Ovary (tissue), 9 donors: ENCODE results near the gene CXCR5. TPM values are rescaled to one million over a fixed set of nuclear protein-coding genes. Genes with fewer than 3 reads are reported as not detected.

Experiments
- DNase-seq, 5 donors: peaks; one replicate each; pipeline ENCODE4 v3.0.0-alpha.2; 2019 to 2020
- H3K27ac ChIP-seq, 2 donors: fragments of 200-600 bp; one replicate each; pipeline versions ENCODE4 v1.5.1 to v1.8.0; 2019 to 2022
- H3K27me3 ChIP-seq: fragments of 200-600 bp; one replicate; pipeline ENCODE4 v1.8.0; 2022
- H3K36me3 ChIP-seq: fragments of 200-600 bp; sonication (generic); one replicate; pipeline ENCODE4 v1.5.1; 2019
- H3K4me1 ChIP-seq: one replicate; pipeline ENCODE4 v1.8.1; 2013; ENCODE audit warnings: mild to moderate bottlenecking, moderate library complexity; ENCODE audit not compliant: insufficient read depth
- H3K4me3 ChIP-seq: fragments of 200-600 bp; sonication (generic); one replicate; pipeline ENCODE4 v1.5.1; 2017
- H3K9me3 ChIP-seq, 2 donors: fragments of 200-600 bp in 1 of 2; sonication (generic) in 1 of 2; one replicate each; pipeline versions ENCODE4 v1.5.1 to v1.8.1; 2013 to 2019; ENCODE audit warnings: mild to moderate bottlenecking in 1 of 2, moderate library complexity in 1 of 2
- EP300 ChIP-seq: sonication (generic); formaldehyde crosslinking; IDR thresholded peaks from one replicate; pipeline ENCODE4 v1.6.1; 2017; ENCODE audit warnings: antibody characterized with exemption
- POLR2A ChIP-seq: fragments of 450-650 bp; IDR thresholded peaks from one replicate; pipeline ENCODE4 v1.6.1; 2017; ENCODE audit warnings: antibody characterized with exemption, mild to moderate bottlenecking, moderate library complexity
- WGBS, 3 donors: extraction: QIAGEN DNeasy Blood & Tissue Kit in 1 of 3; methylation state at CpG; one replicate each; pipeline versions ENCODE4 v1.1.5 to v1.1.7; 2013 to 2017; 5-methylcytosine and 5-hydroxymethylcytosine counted together
- intact Hi-C, 4 donors: fragments of 100-400 bp; cut with DNase I; formaldehyde crosslinking; loops; one replicate each; pipeline versions ENCODE4 v1.11.0 to v1.15.1; 2022 to 2023
- polyA plus RNA-seq, 2 donors: library from polyadenylated mRNA; stranded (reverse); fragments of 200-250 nt in 1 of 2; fragments of 350-450 nt in 1 of 2; fragmentation: Illumina TruSeq in 1 of 2; extraction: RNeasy Lipid Tissue Mini Kit (QIAGEN cat#74804) in 1 of 2; gene quantifications; one replicate each; pipeline ENCODE4 v1.2.3, GENCODE V29; 2013 to 2014
- total RNA-seq, 7 donors: library from RNA; depleted of rRNA in 2 of 7; stranded (reverse); fragments of >200 nt in 2 of 7; fragmentation: NEBNext Ultra II Directional in 3 of 7; extraction: Animal tissue kit (Norgen Biotek cat#: 25700) in 3 of 7; gene quantifications; one replicate each; pipeline versions ENCODE4 v1.1.0 to v1.2.4, GENCODE V29; 2016 to 2023
- TF ChIP-seq, protein P1 (sequence below), 3 donors: fragments of 450-650 bp in 2 of 3; fragments of 200-600 bp in 1 of 3; IDR thresholded peaks; one replicate each; pipeline versions ENCODE4 v1.5.1 to v1.8.0; 2016 to 2022; ENCODE audit warnings: antibody characterized with exemption in 3 of 3, mild to moderate bottlenecking in 1 of 3
- donor health status: DM: no; HTN: no; CAD: no; lungs with moderate emphysema.
- donor health status: DM: no; HTN: no; CAD: no.
- donor health status: Bipolar disorder and iron deficiency.
- donor health status: DM: yes; HTN: yes; CAD: no.
- donor health status: DM: no; HTN: no; CAD: no.
- donor health status: DM: yes; HTN: yes; CAD: no.

Gene CXCR5
- total and polyA plus RNA-seq, 9 donors, result 0.05 to 0.17 TPM; not detected in 7

DNA sequence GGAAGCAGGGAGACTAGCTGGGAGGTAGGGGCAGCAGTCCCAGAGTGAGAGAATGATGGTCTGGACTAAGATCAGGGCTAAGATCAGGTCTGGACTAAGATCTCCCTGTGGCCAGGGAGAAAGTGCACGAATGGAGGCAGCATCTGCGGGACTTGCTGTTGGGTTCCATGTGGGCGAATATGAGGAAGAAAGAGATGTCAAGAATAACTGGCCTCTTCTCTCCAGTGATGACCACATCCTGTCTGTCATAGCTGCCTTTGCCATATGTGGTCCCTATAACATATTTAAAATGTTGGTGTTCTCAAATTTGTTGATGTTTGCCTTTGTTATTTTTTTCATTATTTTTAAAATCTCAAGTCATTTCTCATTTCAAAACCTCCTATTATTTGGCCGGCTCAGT lies 27.4 kb upstream of the CXCR5 start:
- Histone ChIP-seq H3K27ac (no peak overlapping the region), H3K4me3 (no peak overlapping the region), H3K9me3 (no peaks in the 10 kb centered on the region), H3K36me3 (no peaks in the 10 kb centered on the region), H3K4me1 (no peaks in the 10 kb centered on the region), H3K27me3 (no peaks in the 10 kb centered on the region)
- 77 to 91% (median 84%) methylated on average over 4 of the region's 4 CpGs for WGBS, 3 donors
- intact Hi-C loops, result loop anchor here in 1 of 4 donors (10.0 kb wide), 1 partner anchor 52 kb away; no protein-coding TSS in a partner anchor
- TF ChIP-seq EP300 (no peak), POLR2A (no peak)
- TF ChIP-seq, protein P1, sequence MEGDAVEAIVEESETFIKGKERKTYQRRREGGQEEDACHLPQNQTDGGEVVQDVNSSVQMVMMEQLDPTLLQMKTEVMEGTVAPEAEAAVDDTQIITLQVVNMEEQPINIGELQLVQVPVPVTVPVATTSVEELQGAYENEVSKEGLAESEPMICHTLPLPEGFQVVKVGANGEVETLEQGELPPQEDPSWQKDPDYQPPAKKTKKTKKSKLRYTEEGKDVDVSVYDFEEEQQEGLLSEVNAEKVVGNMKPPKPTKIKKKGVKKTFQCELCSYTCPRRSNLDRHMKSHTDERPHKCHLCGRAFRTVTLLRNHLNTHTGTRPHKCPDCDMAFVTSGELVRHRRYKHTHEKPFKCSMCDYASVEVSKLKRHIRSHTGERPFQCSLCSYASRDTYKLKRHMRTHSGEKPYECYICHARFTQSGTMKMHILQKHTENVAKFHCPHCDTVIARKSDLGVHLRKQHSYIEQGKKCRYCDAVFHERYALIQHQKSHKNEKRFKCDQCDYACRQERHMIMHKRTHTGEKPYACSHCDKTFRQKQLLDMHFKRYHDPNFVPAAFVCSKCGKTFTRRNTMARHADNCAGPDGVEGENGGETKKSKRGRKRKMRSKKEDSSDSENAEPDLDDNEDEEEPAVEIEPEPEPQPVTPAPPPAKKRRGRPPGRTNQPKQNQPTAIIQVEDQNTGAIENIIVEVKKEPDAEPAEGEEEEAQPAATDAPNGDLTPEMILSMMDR (IDR thresholded peaks at IDR 0.05), result no peak
- no peak for DNase-seq

DNA sequence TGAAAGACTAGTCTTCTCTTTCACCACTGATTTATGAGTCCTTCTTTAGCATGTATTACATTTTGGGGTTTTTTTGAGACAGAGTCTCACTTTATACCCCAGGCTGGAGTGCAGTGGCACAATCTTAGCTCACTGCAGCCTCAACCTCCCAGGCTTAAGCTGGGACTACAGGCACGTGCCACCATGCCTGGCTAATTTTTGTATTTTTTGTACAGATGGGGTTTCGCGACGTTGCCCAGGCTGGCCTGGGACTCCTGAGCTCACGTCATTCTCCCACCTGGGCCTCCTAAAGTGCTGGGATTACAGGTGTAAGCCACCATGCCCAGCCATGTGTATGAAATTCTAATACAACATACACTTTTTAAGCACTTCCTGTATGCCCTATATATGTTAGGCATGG lies 26.3 kb upstream of the CXCR5 start:
- TF ChIP-seq POLR2A (no peak), EP300 (no peak)
- TF ChIP-seq, protein P1 (IDR thresholded peaks at IDR 0.05), result no peak
- DNase-seq, result no peak
- 82 to 88% (median 87%) methylated on average over 5 of the region's 5 CpGs for WGBS, 3 donors

DNA sequence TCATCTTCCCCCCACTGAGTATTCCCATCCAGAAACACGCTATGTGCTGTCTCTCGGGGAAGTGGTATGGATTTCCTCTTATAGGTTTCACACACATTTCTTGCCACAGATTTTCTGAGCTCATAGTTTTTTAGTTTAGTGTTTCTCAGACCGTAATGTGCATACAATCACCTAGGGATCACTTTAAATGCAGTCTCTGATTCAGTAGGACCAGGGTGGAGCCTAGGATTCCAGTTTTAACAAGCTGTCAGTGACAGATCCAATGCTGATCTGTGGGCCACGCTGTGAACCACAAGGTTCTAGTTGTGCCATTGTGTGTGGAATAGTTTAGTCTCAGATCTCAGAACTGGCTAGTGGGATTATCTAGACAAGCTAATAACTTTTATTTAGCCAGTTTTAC lies 23.7 kb upstream of the CXCR5 start:
- H3K27me3 ChIP-seq, result no peaks in the 10 kb centered on the region
- H3K4me3 ChIP-seq, result no peak overlapping the region
- H3K27ac ChIP-seq, result no peak overlapping the region
- H3K9me3 ChIP-seq, result no peaks in the 10 kb centered on the region
- intact Hi-C loops, result loop anchor here in 1 of 4 donors (10.0 kb wide), 1 partner anchor 55 kb away; no protein-coding TSS in a partner anchor
- H3K4me1 ChIP-seq, result no peaks in the 10 kb centered on the region
- H3K36me3 ChIP-seq, result no peaks in the 10 kb centered on the region
- TF ChIP-seq EP300, result no peak
- TF ChIP-seq, protein P1 (IDR thresholded peaks at IDR 0.05), result no peak
- no peak for TF ChIP-seq POLR2A
- DNase-seq, result no peak
- 86 to 91% (median 87%) methylated on average over 4 of the region's 4 CpGs for WGBS, 3 donors

More for the DNA sequence above, 26.3 kb upstream of the CXCR5 start:
- Histone ChIP-seq H3K4me1 (no peaks in the 10 kb centered on the region), H3K27ac (no peak overlapping the region), H3K27me3 (no peaks in the 10 kb centered on the region), H3K4me3 (no peak overlapping the region), H3K9me3 (no peaks in the 10 kb centered on the region), H3K36me3 (no peaks in the 10 kb centered on the region)
- intact Hi-C loops, result loop anchor here in 1 of 4 donors (10.0 kb wide), 1 partner anchor 53 kb away; no protein-coding TSS in a partner anchor

GRCh38 chr11:118868659-118869058 lies 15.0 kb upstream of the CXCR5 start:
- Histone ChIP-seq H3K27me3 (no peaks in the 10 kb centered on the region), H3K4me1 (peaks cover 10% of the 10 kb centered on the region), H3K27ac (no peak overlapping the region), H3K36me3 (no peaks in the 10 kb centered on the region), H3K4me3 (no peak overlapping the region), H3K9me3 (no peaks in the 10 kb centered on the region)
- intact Hi-C loops, result no loop called here
- no peak for DNase-seq
- TF ChIP-seq POLR2A (no peak), EP300 (no peak)
- TF ChIP-seq, protein P1 (IDR thresholded peaks at IDR 0.05), result no peak
- WGBS, 3 donors, result 91 to 99% (median 92%) methylated on average over 2 of the region's 2 CpGs
